Left colon (tissue), 2 donors: ENCODE measurements around the gene MAS1L. TPM values are rescaled to one million over a fixed set of nuclear protein-coding genes. Genes with fewer than 3 reads are reported as not detected.

ENCODE experiments used
- ATAC-seq: fragments of 200-7000 bp; cut with Tn5 transposase; one replicate; pipeline ENCODE4 v1.9.1; 2020; ENCODE audit warnings: mild to moderate bottlenecking, moderate library complexity
- DNase-seq, 2 donors: peaks; one replicate each; pipeline ENCODE4 v3.0.0-alpha.2; 2020
- intact Hi-C, 2 donors: fragments of 100-400 bp; cut with DNase I in 1 of 2; cut with micrococcal nuclease in 1 of 2; formaldehyde crosslinking; loops; one replicate each; pipeline versions ENCODE4 v1.11.2 to v1.14.0; 2022; cut with DNase I, micrococcal nuclease
- total RNA-seq, 2 donors: library from RNA; stranded (reverse); fragmentation: NEBNext Ultra II Directional; extraction: Animal tissue kit (Norgen Biotek cat#: 25700); gene quantifications; one replicate each; pipeline ENCODE4 v1.2.1, GENCODE V29; 2021
- donor health status: DM: no; HTN: no; CAD: no.
- donor health status: DM: yes; HTN: yes; CAD: no.

Gene MAS1L
- total RNA-seq, 2 donors from 2014 or later = 0.28 TPM; not detected in 1

GRCh38 chr6:29517245-29517644, 29.5 kb upstream of the MAS1L start:
- DNase-seq (no peak), ATAC-seq (no peak)
- intact Hi-C loops = no loop called here

- DNase-seq (no peak), ATAC-seq (no peak)
- intact Hi-C loops = no loop called here
These were observed 28.4 kb upstream of the MAS1L start for GRCh38 chr6:29516108-29516507.

GRCh38 chr6:29510746-29511300, 23.1 kb upstream of the MAS1L start:
- ATAC-seq (no peak), DNase-seq (no peak)
- intact Hi-C loops = no loop called here

GRCh38 chr6:29510202-29510601, 22.4 kb upstream of the MAS1L start:
- intact Hi-C loops = no loop called here
- DNase-seq = no peak

DNA sequence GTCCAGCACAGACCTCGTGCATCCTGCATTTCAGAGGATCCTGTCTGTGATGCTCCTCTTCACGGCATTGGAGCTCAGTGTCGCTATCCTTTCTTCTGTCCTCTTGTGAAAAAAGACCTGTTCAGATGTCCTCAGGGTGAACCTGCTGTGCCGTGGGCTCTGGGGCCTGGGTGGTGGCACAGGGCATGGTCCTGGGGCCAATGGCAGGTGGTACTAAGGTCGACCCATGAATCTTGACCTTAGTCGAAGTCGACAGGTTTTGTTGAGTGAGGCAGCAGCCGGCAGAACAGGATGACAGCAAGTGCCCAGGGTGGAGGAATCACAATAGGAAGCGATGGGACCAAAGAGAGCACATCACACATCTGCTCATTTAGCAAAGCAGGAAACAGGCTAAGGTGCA, 22.0 kb upstream of the MAS1L start:
- ATAC-seq (no peak), DNase-seq (no peak)
- intact Hi-C loops = no loop called here

More at GRCh38 chr6:29510202-29510601, 22.4 kb upstream of the MAS1L start:
- ATAC-seq = no peak

DNA sequence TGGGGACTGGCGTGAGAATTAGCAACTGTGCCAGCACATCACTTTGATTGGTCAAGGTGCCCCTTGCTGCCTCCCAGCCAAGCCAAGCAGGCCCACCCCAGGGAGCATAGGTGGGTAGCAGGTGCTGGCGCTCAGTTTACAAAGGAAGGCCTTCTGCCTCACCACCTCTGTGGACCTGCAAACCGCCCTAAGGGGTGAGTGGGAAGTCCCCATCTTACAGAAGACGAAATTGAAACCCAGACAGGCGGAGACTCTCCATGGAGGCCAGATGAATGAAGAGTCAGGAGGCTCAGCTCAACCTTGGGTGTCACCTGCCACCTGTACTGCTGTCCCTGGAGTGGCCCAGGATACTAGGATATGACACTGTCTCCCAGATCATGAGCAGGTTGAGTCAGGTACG, 21.5 kb upstream of the MAS1L start:
- intact Hi-C loops = no loop called here
- DNase-seq = no peak
- no peak for ATAC-seq

DNA sequence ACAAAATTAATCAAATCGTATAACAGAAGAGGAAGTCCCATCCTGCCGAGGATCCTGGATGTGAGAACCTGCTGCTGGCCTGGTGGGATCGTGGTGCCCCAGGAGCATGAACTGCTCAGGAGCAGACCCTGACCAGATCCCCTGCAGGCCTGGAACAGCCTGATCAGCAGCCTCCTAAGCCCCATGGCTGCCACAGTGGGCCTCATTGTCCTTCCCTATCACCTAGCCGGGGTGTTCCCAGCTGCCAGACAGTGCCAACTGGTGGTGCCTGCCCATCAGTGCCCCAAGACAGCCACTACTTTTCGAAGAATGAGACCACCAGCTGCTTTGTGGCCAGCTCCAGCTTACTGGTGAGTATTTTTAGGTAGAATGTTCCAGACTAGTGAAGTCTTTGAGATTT, 19.6 kb upstream of the MAS1L start:
- intact Hi-C loops = no loop called here
- DNase-seq (no peak), ATAC-seq (no peak)

DNA sequence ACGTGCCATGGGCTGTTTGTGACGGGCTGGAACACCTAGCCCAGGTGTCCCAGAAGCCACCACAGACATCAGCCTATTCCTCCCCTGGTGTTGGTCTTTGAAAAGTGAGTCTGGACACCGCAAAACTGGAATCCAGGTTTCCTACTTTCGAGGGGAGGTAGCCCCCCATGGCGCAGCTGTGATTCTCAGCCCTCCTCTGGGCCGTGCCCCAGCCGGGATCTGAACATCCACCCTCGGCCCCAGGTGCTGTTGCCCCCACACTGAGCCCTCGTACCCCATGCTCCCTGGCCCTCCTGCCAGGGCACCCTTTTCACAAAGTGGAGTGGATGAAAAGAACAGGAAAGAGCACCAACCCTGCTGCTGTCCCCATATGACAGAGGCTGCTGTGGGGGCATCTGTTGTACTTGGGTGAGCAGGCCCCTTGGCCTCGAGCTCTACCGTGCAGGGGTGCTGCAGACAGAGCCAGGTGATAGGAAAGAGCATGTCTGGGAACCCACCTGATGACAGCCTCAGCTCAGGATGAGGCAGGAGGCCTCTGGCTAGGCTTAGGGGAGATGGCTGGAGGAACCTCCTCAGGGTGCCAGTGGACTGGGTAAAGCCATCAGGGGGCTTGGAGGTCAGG, 18.8 kb upstream of the MAS1L start:
- no peak for ATAC-seq
- no peak for DNase-seq
- intact Hi-C loops = no loop called here

DNA sequence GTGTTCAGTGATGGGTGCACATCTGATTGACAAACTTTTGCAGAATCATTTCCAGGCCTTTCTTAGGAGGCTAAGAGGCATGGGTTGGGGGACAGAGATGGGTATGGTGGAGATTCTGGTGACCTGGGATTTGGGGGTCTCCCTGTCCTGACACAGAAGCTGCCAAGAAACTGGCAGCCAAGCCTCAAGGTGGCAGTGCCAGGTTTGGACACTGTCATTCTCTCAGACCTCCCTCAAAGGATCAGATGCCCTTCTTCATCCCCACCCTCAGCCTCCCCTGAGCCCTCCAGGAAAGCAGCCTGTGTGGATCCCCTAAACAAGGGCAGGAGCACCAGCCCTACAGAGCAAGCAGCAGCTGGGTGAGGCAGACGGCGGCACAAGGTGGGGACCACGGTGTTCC, 18.1 kb upstream of the MAS1L start:
- no peak for ATAC-seq
- intact Hi-C loops = no loop called here
- DNase-seq = no peak

GRCh38 chr6:29504961-29505360, 17.2 kb upstream of the MAS1L start:
- no peak for ATAC-seq
- no peak for DNase-seq
- intact Hi-C loops = no loop called here

- intact Hi-C loops = no loop called here
- ATAC-seq = no peak
These were observed 14.8 kb upstream of the MAS1L start for GRCh38 chr6:29502597-29502996.

DNA sequence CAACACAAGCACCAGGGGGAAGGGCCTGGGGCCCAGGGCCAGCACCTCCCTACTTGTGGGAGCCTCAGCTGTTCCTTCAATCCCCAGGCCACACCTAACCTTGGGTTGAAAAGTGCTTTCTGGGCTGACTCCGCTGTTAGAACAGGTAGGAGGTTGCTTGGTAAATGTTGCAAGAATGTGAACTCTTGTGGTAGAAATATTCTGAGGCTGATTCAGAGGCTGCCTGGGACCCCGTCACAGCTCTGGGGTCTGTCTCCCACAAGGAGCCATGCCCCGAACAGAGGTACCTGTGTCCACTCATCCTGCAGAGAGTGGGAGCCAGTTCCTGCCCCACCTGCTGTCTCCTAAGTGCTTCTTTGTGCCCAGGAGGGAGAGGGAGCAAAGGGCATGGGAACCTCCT, 14.4 kb upstream of the MAS1L start:
- no peak for DNase-seq
- intact Hi-C loops = no loop called here
- ATAC-seq = no peak

More at GRCh38 chr6:29502597-29502996, 14.8 kb upstream of the MAS1L start:
- DNase-seq = no peak

DNA sequence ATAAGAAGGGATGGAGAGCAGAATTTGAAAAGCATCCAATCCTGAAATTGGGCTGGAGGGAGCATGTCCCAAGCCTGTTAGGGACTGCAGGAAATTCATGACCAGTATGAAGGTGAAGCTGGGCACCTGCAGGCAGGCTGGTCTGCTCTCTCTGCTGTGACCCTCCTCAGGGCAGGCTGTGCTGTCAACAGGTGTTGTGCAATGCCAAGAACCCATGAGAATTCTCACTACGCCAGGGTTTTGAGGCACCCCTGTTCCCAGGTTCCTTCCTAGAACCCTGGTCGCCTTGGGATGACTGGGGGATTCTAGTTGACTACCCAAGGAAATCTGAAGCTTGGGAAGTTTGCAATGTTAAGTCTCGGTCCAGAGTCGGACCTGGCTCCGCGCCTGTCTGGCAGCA, 13.3 kb upstream of the MAS1L start:
- ATAC-seq = no peak
- intact Hi-C loops = no loop called here
- DNase-seq = no peak

DNA sequence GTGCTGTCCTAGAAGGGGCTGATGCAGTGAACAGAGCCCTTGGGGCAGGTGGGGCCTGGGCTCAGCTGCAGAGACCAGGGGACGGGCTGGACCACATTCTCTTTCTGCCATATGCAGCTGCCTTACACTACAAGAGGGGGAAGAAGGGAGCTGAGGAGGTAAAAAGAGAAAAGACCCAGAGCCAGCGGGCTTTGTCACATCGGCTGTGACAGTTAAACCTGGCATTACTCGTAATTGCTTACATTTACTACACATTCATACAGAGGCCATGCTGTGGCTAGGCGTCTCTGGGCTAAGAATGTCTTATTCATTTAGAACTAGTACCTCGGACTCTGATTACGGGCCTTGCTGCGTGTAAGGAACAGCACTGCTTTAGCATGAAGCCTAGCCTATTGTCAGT, 12.8 kb upstream of the MAS1L start:
- DNase-seq = no peak
- ATAC-seq = no peak
- intact Hi-C loops = no loop called here

GRCh38 chr6:29499704-29500103, 11.9 kb upstream of the MAS1L start:
- ATAC-seq (no peak), DNase-seq (no peak)
- intact Hi-C loops = no loop called here

GRCh38 chr6:29496961-29497360, 9.2 kb upstream of the MAS1L start:
- DNase-seq (no peak), ATAC-seq (no peak)
- intact Hi-C loops = no loop called here

- ATAC-seq = no peak
- DNase-seq = no peak
- intact Hi-C loops = no loop called here
These were observed 7.8 kb upstream of the MAS1L start for GRCh38 chr6:29495571-29495970.

- ATAC-seq = no peak
- no peak for DNase-seq
- intact Hi-C loops = no loop called here
These were observed 6.4 kb upstream of the MAS1L start for GRCh38 chr6:29494131-29494530.

- intact Hi-C loops = no loop called here
- DNase-seq (no peak), ATAC-seq (no peak)
These were observed 5.5 kb upstream of the MAS1L start for GRCh38 chr6:29493261-29493660.

- DNase-seq (no peak), ATAC-seq (no peak)
- intact Hi-C loops = no loop called here
These were observed 3.8 kb upstream of the MAS1L start for GRCh38 chr6:29491574-29491973.

DNA sequence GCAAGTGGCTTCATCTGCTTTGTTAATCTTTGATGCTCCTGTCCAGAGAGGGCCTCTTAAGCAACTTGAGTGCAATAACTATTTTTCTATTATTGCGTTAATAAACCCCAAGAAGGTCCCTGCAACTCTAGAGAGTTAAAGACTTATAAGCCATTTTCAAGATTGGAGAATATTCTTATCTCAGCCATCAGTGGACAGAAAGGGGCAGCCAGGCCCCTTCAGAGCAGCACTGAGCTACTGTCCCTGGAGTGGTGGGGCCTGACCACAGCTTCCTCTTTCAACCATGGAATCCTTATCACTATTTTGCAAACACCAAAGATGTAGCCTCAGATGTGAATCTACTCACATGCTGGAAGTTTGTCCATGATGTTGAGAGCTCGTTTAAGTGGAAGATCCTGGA, 2.8 kb upstream of the MAS1L start:
- no peak for ATAC-seq
- intact Hi-C loops = no loop called here
- DNase-seq = no peak
